ENCODE measurements around the gene BPIFB2. TPM values are rescaled to one million over a fixed set of nuclear protein-coding genes. Genes with fewer than 3 reads are reported as not detected.

Gene BPIFB2
- total RNA-seq, 3 donors from 2014 or later (not counting 1 experiment from before 2014, with no cell fraction given), result not detected

DNA sequence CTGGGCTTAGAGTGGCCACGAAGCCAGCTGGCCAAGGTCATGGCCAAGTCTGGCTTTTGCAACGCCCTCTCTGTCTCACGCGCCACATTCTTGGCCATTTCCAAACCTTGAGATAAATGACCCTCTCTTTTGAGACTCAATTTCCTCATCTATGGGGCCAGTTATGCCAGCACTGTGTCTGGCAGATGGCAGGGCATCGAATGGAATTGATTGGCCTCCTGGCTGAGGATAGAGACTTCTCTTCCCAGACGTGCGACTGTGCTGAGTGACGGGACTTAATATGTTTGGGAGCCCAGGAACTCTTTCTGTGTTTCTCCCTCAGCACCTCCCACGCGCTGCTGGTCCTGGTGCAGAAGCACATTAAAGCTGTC is 7.6 kb downstream of the BPIFB2 start:
- H3K4me1 Mint-ChIP-seq, result peaks cover 5 to 6% of the 10 kb centered on the region in 2 donors
- H3K27ac Mint-ChIP-seq, result no peak overlapping the region
- no peak overlapping the region for H3K4me3 Mint-ChIP-seq
- H3K27me3 Mint-ChIP-seq (ENCODE audit: low read depth in 2 of 2), result no peaks in the 10 kb centered on the region
- DNase-seq, result no peak
- intact Hi-C loops (cut with micrococcal nuclease), result no loop called here
- Histone ChIP-seq H3K9me3 (ENCODE audit: control insufficient read depth, insufficient read depth, low read length) (no peaks in the 10 kb centered on the region), H3K27ac (ENCODE audit: low read length) (no peak overlapping the region), H3K4me3 (ENCODE audit: low read length) (no peak overlapping the region), H3K27me3 (ENCODE audit: control insufficient read depth, insufficient read depth, low read length) (no peaks in the 10 kb centered on the region), H3K36me3 (ENCODE audit: control insufficient read depth, insufficient read depth, low read length) (no peaks in the 10 kb centered on the region), H3K4me1 (ENCODE audit: control insufficient read depth, insufficient read depth, low read length) (no peaks in the 10 kb centered on the region)
- no peaks in the 10 kb centered on the region for H3K36me3 Mint-ChIP-seq
- TF ChIP-seq, protein P1, sequence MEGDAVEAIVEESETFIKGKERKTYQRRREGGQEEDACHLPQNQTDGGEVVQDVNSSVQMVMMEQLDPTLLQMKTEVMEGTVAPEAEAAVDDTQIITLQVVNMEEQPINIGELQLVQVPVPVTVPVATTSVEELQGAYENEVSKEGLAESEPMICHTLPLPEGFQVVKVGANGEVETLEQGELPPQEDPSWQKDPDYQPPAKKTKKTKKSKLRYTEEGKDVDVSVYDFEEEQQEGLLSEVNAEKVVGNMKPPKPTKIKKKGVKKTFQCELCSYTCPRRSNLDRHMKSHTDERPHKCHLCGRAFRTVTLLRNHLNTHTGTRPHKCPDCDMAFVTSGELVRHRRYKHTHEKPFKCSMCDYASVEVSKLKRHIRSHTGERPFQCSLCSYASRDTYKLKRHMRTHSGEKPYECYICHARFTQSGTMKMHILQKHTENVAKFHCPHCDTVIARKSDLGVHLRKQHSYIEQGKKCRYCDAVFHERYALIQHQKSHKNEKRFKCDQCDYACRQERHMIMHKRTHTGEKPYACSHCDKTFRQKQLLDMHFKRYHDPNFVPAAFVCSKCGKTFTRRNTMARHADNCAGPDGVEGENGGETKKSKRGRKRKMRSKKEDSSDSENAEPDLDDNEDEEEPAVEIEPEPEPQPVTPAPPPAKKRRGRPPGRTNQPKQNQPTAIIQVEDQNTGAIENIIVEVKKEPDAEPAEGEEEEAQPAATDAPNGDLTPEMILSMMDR (IDR thresholded peaks at IDR 0.05), result no peak
- ATAC-seq, result no peak
- WGBS (ENCODE audit: insufficient coverage), result 94% methylated on average over 10 of the region's 10 CpGs
- H3K9me3 Mint-ChIP-seq, result no peaks in the 10 kb centered on the region

DNA sequence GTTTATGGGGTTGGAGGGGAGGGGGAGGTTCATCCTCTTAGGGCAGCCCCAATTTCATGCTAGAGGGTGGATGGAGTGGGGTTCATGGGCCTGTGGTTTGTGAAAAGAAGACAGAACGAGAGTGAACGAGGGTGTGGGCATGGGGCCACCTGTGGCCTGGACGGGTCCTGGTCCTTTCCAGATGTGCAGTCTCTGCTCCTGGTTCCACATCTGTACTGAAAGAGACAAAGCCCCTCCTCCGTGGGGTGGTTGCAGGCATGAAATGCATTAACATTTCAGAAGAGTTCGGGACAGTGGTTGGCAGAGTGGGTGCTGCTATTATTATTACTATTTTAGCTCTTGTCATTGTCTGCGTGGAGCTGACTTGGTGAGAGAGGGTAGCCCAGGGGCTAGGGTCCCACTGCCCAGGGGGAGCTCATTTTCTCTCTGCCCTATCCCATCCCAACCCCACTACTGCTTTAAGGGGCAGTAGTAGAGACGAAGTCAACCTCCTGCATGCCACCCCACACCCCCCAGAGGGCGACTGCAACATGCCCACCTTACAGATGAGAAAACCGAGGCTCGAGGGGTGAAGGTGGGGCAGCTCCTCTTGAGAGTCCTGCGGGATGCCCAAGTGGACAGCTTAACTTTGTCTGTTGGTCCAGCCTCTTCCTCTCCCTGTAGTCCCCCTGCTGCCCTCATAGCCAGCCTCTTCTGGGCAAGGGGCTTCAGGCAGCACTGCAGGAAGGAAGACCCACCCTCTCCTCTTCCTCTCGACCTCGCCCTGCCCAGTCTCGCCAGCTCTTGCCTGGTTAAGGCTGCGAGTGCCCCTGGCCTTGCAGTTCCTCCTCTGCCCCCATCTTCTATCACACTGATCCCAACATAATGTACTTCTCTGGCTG is 8.4 kb downstream of the BPIFB2 start:
- no peak for ATAC-seq
- Histone ChIP-seq H3K27me3 (ENCODE audit: control insufficient read depth, insufficient read depth, low read length) (no peaks in the 10 kb centered on the region), H3K4me3 (ENCODE audit: low read length) (no peak overlapping the region), H3K9me3 (ENCODE audit: control insufficient read depth, insufficient read depth, low read length) (no peaks in the 10 kb centered on the region), H3K36me3 (ENCODE audit: control insufficient read depth, insufficient read depth, low read length) (no peaks in the 10 kb centered on the region), H3K27ac (ENCODE audit: low read length) (no peak overlapping the region), H3K4me1 (ENCODE audit: control insufficient read depth, insufficient read depth, low read length) (no peaks in the 10 kb centered on the region)
- TF ChIP-seq, protein P1 (IDR thresholded peaks at IDR 0.05), result no peak
- no peaks in the 10 kb centered on the region for H3K27me3 Mint-ChIP-seq (ENCODE audit: low read depth in 2 of 2)
- WGBS (ENCODE audit: insufficient coverage), result 64% methylated on average over 15 of the region's 15 CpGs
- no peak overlapping the region for H3K4me3 Mint-ChIP-seq
- H3K4me1 Mint-ChIP-seq, result peaks cover 5 to 6% of the 10 kb centered on the region in 2 donors
- no peaks in the 10 kb centered on the region for H3K36me3 Mint-ChIP-seq
- intact Hi-C loops (cut with micrococcal nuclease), result no loop called here
- no peak overlapping the region for H3K27ac Mint-ChIP-seq
- no peak for DNase-seq
- H3K9me3 Mint-ChIP-seq, result no peaks in the 10 kb centered on the region

DNA sequence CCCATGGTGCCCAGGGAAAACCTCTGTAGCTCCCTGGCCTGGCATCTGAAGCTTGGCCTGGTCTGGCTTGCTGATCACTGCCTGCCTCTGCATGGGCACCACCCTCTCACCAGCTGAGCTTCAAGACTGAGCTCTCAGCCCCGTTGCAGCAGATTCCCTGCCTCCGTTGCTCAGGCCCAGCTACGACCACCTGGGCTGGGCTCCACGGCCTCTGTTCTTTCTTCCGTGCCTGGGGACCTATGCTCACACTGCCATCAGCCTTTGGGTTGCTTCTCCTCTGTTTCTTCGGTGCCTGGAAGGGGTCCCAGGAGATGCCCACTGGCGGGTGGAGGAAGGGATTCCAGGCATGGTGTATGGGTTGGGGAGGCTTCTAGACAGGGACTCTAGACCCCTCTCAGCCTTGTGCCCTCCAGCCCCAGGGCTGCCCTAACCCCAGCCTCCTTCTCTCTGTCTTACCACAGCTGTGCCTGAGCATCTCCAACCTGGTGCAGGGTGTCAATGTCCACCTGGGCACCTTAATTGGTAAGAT is 9.1 kb downstream of the BPIFB2 start:
- Histone ChIP-seq H3K36me3 (ENCODE audit: control insufficient read depth, insufficient read depth, low read length) (no peaks in the 10 kb centered on the region), H3K27me3 (ENCODE audit: control insufficient read depth, insufficient read depth, low read length) (no peaks in the 10 kb centered on the region), H3K4me3 (ENCODE audit: low read length) (no peak overlapping the region), H3K9me3 (ENCODE audit: control insufficient read depth, insufficient read depth, low read length) (no peaks in the 10 kb centered on the region), H3K4me1 (ENCODE audit: control insufficient read depth, insufficient read depth, low read length) (no peaks in the 10 kb centered on the region), H3K27ac (ENCODE audit: low read length) (no peak overlapping the region)
- intact Hi-C loops (cut with micrococcal nuclease), result no loop called here
- DNase-seq (no peak), ATAC-seq (no peak)
- Mint-ChIP-seq H3K9me3 (no peaks in the 10 kb centered on the region), H3K27ac (no peak overlapping the region), H3K4me1 (peaks cover 5 to 6% of the 10 kb centered on the region in 2 donors), H3K4me3 (no peak overlapping the region), H3K36me3 (no peaks in the 10 kb centered on the region), H3K27me3 (ENCODE audit: low read depth in 2 of 2) (no peaks in the 10 kb centered on the region)
- TF ChIP-seq, protein P1 (IDR thresholded peaks at IDR 0.05), result no peak
- WGBS (ENCODE audit: insufficient coverage), result 79% methylated on average over 7 of the region's 7 CpGs

Measured in natural killer cell (primary cell).